Measurements from ENCODE around the gene INIP. TPM values are rescaled to one million over a fixed set of nuclear protein-coding genes. Genes with fewer than 3 reads are reported as not detected.

The INIP gene
- total RNA-seq, 2 donors from 2014 or later, result 12.6 to 16.2 TPM

GRCh38 chr9:112761912-112762655, 44.2 kb upstream of the INIP start:
- H3K9me3 ChIP-seq, result peaks cover 0 to 5% of the 10 kb centered on the region in 2 donors
- H3K4me3 ChIP-seq, result no peak overlapping the region
- H3K27me3 ChIP-seq, result no peaks in the 10 kb centered on the region
- no peak overlapping the region for H3K27ac ChIP-seq
- no peaks in the 10 kb centered on the region for H3K36me3 ChIP-seq
- H3K4me1 ChIP-seq, result peaks cover 0 to 8% of the 10 kb centered on the region in 2 donors
- no peak for DNase-seq (ENCODE audit: low spot score)
- TF ChIP-seq, protein P1, sequence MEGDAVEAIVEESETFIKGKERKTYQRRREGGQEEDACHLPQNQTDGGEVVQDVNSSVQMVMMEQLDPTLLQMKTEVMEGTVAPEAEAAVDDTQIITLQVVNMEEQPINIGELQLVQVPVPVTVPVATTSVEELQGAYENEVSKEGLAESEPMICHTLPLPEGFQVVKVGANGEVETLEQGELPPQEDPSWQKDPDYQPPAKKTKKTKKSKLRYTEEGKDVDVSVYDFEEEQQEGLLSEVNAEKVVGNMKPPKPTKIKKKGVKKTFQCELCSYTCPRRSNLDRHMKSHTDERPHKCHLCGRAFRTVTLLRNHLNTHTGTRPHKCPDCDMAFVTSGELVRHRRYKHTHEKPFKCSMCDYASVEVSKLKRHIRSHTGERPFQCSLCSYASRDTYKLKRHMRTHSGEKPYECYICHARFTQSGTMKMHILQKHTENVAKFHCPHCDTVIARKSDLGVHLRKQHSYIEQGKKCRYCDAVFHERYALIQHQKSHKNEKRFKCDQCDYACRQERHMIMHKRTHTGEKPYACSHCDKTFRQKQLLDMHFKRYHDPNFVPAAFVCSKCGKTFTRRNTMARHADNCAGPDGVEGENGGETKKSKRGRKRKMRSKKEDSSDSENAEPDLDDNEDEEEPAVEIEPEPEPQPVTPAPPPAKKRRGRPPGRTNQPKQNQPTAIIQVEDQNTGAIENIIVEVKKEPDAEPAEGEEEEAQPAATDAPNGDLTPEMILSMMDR (IDR thresholded peaks at IDR 0.05), result no peak

DNA sequence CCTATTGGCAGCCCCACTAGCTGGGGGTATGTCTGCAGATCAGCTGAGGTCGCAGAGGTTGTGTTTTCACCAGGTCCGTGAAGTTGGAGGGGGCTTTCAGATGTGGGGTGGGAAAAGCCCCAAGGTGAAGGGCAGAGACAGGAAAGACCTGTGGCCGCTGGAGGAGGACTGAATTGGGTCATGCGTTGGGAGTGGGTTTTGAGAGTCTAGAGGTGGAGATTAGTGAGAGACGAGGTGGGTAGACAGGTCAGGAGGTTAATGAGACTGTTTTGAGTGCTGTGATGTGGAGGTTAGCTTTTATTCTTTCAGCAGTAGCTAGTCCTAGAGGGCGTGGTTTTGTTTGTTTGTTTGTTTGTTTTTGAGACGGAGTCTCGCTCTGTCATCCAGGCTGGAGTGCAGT, 42.9 kb upstream of the INIP start:
- Histone ChIP-seq H3K4me3 (no peak overlapping the region), H3K4me1 (peaks cover 0 to 15% of the 10 kb centered on the region in 2 donors), H3K27ac (no peak overlapping the region), H3K27me3 (no peaks in the 10 kb centered on the region), H3K9me3 (no peaks in the 10 kb centered on the region), H3K36me3 (no peaks in the 10 kb centered on the region)
- TF ChIP-seq, protein P1 (IDR thresholded peaks at IDR 0.05), result no peak
- no peak for DNase-seq (ENCODE audit: low spot score)

GRCh38 chr9:112757940-112758339, 40.0 kb upstream of the INIP start:
- Histone ChIP-seq H3K36me3 (no peaks in the 10 kb centered on the region), H3K4me3 (no peak overlapping the region), H3K27ac (no peak overlapping the region), H3K27me3 (no peaks in the 10 kb centered on the region), H3K9me3 (no peaks in the 10 kb centered on the region), H3K4me1 (peaks cover 0 to 33% of the 10 kb centered on the region in 2 donors)
- DNase-seq (ENCODE audit: low spot score), result no peak
- TF ChIP-seq, protein P1 (IDR thresholded peaks at IDR 0.05), result no peak

- DNase-seq (ENCODE audit: low spot score), result no peak
- TF ChIP-seq, protein P1 (IDR thresholded peaks at IDR 0.05), result no peak
- Histone ChIP-seq H3K9me3 (no peaks in the 10 kb centered on the region), H3K4me3 (no peak overlapping the region), H3K4me1 (peaks cover 0 to 38% of the 10 kb centered on the region in 2 donors), H3K27ac (no peak overlapping the region), H3K27me3 (no peaks in the 10 kb centered on the region), H3K36me3 (no peaks in the 10 kb centered on the region)
Measured at GRCh38 chr9:112757282-112757883, 39.5 kb upstream of the INIP start.

- H3K27ac ChIP-seq, result peak overlapping the region; percentile 41 to 58
- H3K4me1 ChIP-seq, result peaks cover 0 to 48% of the 10 kb centered on the region in 2 donors
- H3K36me3 ChIP-seq, result no peaks in the 10 kb centered on the region
- no peaks in the 10 kb centered on the region for H3K27me3 ChIP-seq
- TF ChIP-seq, protein P1 (IDR thresholded peaks at IDR 0.05), result no peak
- H3K9me3 ChIP-seq, result no peaks in the 10 kb centered on the region
- no peak overlapping the region for H3K4me3 ChIP-seq
- DNase-seq (ENCODE audit: low spot score), result no peak
Measured at GRCh38 chr9:112755675-112756074, 37.8 kb upstream of the INIP start.
